HG03159 (cell line): ENCODE data around the gene PLXNB2.

ENCODE experiments used
- ATAC-seq: cut with Tn5 transposase; IDR thresholded peaks from one replicate; pipeline ENCODE4 v1.9.1; 2021; ENCODE audit warnings: mild to moderate bottlenecking, moderate library complexity; ENCODE audit not compliant: unreplicated experiment

Gene PLXNB2

GRCh38 chr22:50242406-50242949 is 65.0 kb downstream of the PLXNB2 start:
- no peak for ATAC-seq

DNA sequence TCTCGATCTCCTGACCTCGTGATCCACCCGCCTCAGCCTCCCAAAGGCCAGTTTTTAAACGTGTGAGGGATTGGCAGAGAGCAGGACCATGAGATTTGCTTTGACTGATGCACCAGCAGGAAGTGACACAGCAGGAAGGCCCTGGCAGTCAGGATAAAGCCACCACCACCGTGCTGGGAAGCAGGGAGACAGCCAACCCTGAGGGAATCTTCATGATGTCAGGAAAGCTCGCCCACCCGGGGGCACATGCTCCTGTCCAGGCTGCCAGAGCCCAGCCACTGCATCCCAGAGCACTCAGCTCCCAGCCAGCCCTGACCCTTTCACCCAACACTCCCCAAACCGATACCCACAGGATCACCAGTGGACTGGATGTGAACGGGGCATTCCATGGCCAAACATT is 68.7 kb downstream of the PLXNB2 start:
- ATAC-seq: no peak

DNA sequence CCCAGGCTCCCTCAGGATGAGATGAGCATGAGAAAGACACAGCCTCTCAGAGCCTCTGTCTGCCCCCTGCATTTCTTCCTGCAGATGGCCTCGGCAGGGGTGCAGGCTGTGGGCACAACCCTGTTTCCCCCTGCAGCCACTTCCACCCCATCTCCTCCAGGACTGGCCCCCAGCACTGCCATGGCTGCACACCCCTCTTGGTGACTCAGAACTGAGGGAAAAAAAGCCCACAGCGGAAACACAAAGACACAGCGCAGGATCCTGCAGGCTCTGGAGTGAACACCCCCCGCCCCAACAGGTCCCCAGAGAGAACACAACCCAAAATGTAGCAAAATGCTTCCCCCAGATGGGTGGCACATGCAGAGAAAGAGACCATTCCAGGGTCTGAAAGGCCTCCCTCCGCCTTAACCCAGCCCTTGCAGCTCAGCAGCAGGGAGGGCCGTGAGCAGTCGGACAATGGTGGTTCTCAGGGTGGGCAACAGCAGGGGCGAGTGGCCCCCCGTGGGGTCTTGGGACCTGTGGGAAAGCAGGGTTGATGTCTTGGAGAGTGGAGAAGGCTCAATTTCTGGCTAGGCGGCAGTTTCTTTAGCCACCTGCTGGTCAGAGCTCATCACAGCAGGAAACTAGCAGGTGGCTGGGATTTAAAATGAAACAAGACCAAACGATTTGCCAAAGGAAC is 70.6 kb downstream of the PLXNB2 start:
- ATAC-seq: no peak

- ATAC-seq: no peak
Measured at GRCh38 chr22:50233223-50233622, 74.2 kb downstream of the PLXNB2 start.

DNA sequence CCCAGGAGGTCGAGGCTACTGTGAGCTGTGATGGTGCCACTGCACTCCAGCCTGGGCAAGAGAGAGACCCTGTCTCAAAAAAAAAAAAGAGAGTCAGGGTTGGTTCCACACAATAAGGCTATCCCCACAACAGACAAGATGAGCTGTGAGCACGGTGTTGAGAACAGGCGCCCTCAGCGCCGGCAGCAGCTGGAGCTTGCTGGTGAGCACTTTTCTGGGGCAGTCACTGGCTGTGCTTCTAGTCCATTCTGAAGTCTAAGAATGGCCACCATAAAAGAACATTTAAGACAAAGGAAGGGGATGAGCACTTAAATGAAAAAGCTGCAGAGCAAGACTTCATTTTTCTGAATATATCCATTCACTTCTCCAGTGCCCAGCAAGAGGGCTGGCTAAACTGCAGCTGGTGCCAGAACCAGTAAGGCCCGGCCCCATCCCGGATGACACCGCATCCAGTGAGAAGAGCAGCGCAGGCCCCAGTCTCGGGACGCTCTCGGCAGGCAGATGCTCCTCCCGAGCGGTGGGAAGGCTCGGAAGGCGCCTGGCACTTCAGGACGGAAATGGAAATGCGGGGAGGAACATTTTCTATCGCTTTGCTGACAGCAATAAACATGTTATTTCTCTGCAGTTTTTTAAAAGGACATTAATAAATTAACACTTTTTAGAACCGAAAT is 74.8 kb downstream of the PLXNB2 start:
- no peak for ATAC-seq

- ATAC-seq: no peak
Measured at GRCh38 chr22:50229370-50229769, 78.1 kb downstream of the PLXNB2 start.

DNA sequence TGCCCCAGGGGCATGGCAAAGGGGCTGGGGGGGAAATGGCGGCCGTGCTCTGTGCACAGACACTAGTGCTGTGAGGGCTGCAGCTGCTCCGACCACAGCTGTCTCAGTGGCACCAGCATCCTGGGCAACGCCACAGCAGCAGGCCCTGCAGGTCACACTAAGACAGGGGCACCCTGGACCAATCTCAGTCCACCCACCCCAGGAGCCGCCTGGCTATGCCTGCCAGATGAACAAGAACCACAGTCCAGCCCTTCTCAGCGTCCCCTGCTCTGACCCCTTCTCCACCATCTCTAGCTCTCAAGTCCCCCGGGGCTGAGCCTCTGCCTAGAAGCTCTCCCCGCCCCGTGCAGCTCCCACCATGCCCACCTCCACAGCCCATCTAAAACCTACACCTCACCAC is 79.1 kb downstream of the PLXNB2 start:
- ATAC-seq: no peak

DNA sequence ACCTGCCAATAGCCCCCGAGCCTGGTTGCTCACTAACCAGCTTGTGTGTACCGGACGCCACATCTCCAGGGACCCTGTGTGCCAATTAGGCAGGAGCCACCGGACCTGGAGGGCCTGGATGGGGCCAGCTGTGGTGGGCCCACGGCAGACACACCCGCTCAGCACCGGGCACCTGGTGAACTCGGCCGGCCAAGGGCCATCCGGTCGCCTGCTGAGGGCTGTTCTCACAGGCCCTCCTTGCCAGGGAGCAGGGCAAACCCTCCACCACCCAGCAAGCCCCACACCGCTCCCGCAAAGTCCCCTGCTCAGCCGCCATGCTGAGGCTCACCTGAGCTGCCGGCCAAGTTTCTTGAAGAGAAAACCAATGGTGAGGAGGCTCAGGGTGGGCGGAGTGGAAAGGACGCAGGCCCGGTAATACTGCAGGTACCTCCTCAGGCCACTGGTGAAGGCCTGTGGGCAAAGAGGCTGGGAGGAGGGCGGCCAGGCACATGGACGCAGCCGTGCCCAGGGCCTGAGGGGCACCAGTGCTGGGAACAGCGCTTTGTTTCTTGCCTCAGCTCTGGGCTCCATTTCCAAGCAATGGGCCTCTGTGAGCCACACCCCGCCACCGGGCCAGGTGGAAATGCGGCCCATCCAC is 79.7 kb downstream of the PLXNB2 start:
- ATAC-seq: no peak

GRCh38 chr22:50226875-50227165 is 80.6 kb downstream of the PLXNB2 start:
- no peak for ATAC-seq

- no peak for ATAC-seq
Measured at GRCh38 chr22:50226063-50226874, 81.2 kb downstream of the PLXNB2 start.

DNA sequence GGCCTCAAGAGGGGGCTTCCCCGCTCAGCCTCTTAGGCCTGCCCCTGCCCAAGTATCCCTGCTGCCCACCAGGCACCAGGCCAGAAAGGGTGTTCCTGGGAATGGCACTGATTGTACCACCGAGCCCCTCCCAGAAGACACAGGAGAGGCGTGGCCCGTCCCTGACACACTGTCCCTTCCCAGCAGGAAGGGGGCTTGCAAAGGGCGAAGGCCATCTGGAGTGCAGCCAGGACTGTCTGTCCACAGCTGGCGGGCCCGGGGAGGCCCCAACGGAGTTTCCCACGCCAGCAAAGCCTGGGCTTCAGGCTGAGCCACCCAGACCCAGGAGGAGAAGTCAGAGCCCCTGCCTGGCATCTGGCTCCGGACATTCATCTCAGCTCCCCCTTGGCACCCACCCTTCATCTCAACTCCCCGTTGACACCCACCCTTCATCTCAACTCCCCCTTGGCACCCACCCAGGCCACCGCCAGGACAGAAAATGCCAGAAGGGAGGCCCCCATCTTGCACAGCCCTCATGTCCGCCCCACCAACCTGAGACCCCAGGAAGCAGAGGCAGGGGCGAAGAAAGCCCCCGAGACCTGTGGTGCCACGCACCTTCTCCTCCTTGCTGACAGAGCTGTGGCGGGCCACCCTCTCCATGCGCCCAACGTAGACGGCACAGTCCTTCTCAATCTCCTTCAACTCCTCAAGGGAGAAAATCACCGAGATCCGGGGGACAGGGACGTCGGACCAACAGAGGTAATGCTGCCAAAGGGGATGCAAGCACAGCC is 82.1 kb downstream of the PLXNB2 start:
- ATAC-seq: no peak
